ENCODE results near the gene NFKBIE. TPM values are rescaled to one million over a fixed set of nuclear protein-coding genes. Genes with fewer than 3 reads are reported as not detected.

Gene NFKBIE
- total RNA-seq, 2 donors from 2014 or later = 20.8 to 34.4 TPM

DNA sequence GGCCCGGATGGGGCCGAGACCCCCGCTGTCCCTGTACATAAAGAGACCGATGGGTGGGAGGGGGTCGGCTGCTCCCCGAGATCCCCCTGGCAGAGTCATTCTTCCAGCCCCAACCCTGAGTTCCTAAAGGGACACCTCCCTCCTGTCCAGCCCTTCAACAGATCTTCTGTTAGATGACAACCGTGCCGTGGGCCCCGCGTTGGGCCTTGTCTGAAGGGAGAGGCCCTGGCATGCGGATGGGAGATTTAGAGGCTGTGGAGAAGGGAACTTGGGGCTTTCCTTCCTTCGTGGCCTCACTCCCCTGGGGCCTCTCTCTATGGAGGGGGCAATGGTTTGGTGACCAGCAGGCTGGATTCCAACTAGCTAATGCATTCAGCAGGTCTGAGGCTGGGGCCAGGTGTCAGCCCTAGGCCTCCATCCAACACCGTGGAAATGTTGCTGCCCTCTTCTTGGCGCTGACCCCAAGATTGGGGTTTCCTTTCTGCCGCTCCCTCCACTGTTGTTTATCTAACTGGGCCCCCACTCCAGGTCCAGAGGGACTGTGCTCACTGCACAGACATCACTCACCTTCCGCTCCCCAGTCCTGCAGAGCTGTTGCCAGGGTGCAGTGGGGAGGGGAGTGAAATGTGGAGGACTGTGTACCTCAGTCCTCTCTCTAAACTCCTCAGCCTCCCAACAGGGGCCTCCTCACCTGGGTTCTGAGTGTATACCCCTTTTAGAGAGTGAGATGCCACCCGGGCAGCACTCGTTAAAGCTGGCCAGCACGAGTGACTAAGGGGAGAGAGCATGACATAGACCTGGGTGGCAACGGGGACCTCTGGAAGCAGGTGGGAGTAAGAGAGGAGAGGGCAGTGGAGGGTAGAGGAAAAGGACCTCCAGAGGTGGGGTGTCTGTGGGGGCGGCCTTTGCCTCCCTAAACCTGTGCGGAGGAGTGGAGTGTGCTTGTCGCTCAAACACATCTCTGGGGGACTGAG lies 11.6 kb upstream of the NFKBIE start:
- no peak for DNase-seq (ENCODE audit: low spot score)
- no peak overlapping the region for H3K27ac ChIP-seq
- TF ChIP-seq, protein P1, sequence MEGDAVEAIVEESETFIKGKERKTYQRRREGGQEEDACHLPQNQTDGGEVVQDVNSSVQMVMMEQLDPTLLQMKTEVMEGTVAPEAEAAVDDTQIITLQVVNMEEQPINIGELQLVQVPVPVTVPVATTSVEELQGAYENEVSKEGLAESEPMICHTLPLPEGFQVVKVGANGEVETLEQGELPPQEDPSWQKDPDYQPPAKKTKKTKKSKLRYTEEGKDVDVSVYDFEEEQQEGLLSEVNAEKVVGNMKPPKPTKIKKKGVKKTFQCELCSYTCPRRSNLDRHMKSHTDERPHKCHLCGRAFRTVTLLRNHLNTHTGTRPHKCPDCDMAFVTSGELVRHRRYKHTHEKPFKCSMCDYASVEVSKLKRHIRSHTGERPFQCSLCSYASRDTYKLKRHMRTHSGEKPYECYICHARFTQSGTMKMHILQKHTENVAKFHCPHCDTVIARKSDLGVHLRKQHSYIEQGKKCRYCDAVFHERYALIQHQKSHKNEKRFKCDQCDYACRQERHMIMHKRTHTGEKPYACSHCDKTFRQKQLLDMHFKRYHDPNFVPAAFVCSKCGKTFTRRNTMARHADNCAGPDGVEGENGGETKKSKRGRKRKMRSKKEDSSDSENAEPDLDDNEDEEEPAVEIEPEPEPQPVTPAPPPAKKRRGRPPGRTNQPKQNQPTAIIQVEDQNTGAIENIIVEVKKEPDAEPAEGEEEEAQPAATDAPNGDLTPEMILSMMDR (IDR thresholded peaks at IDR 0.05) = no peak
- no peak for TF ChIP-seq POLR2AphosphoS5 (IDR thresholded peaks at IDR 0.05)
- TF ChIP-seq POLR2A (IDR thresholded peaks at IDR 0.05) = no peak
- no peaks in the 10 kb centered on the region for H3K4me1 ChIP-seq (replicated peaks)
- peaks cover 5% of the 10 kb centered on the region for H3K27me3 ChIP-seq (replicated peaks; ENCODE audit: insufficient read depth)
- intact Hi-C loops (cut with DNase I) = no loop called here
- H3K4me3 ChIP-seq = no peak overlapping the region
- H3K36me3 ChIP-seq = no peaks in the 10 kb centered on the region
- 85% methylated on average over 23 of the region's 23 CpGs for WGBS
- H3K9me3 ChIP-seq = no peaks in the 10 kb centered on the region

DNA sequence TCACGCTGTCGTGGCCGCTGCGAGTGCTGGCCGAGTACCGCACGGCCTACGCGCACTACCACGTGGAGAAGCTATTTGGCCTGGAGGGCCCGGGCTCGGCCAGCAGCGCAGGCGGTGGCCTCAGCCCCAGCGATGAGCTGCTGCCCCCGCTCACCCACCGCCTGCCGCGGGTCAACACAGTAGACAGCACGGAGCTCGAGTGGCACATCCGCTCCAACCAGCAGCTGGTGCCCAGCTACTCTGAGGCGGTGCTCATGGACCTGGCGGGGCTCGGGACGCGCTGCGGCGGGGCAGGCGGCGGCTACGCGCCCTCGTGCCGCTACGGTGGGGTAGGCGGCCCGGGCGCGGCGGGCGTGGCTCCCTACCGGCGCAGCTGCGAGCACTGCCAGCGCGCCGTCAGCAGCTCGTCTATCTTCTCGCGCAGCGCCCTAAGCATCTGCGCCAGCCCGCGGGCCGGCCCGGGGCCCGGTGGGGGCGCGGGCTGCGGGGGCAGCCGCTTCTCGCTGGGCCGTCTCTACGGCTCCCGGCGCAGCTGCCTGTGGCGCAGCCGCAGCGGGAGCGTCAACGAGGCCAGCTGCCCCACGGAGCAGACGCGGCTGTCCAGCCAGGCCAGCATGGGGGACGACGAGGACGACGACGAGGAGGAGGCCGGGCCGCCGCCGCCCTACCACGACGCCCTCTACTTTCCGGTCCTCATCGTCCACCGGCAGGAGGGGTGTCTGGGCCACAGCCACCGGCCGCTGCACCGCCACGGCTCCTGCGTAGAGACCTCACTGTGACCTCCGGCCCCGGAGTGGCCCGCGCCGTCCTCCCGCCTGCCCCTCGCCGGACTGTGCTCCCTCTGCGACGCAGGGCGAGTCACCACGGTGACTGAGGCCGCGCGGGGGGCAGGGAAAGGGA lies 10.6 kb upstream of the NFKBIE start:
- Histone ChIP-seq H3K36me3 (no peaks in the 10 kb centered on the region), H3K27ac (no peak overlapping the region), H3K27me3 (replicated peaks; ENCODE audit: insufficient read depth) (peaks cover 5% of the 10 kb centered on the region), H3K4me1 (replicated peaks) (no peaks in the 10 kb centered on the region), H3K4me3 (peak overlapping the region; percentile 2 to 25), H3K9me3 (no peaks in the 10 kb centered on the region)
- TF ChIP-seq POLR2AphosphoS5 (IDR thresholded peaks at IDR 0.05) (no peak), POLR2A (IDR thresholded peaks at IDR 0.05) (no peak)
- TF ChIP-seq, protein P1 (IDR thresholded peaks at IDR 0.05) = no peak
- DNase-seq (ENCODE audit: low spot score) = no peak
- WGBS = 20% methylated on average over 35 of the region's 109 CpGs
- intact Hi-C loops (cut with DNase I) = no loop called here

DNA sequence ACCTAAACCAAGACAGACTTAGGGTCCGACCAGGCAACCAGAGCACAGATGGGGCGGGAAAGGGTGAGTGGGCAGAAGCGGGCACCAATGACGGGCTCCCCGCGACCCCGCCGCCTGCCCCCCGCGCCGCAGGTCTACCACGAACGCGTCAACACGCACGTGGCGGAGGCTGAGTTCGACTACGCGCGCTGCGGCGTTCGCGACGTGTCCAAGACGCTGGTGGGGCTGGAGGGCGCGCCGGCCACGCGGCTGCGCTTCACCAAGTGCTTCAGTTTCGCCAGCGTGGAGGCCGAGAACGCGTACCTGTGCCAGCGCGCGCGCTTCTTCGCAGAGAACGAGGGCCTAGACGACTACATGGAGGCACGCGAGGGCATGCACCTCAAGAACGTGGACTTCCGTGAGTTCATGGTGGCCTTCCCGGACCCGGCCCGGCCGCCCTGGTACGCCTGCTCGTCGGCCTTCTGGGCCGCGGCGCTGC lies 10.0 kb upstream of the NFKBIE start:
- Histone ChIP-seq H3K4me1 (replicated peaks) (no peaks in the 10 kb centered on the region), H3K4me3 (no peak overlapping the region), H3K36me3 (no peaks in the 10 kb centered on the region), H3K27ac (no peak overlapping the region), H3K9me3 (no peaks in the 10 kb centered on the region), H3K27me3 (replicated peaks; ENCODE audit: insufficient read depth) (peaks cover 5% of the 10 kb centered on the region)
- TF ChIP-seq, protein P1 (IDR thresholded peaks at IDR 0.05) = no peak
- no peak for TF ChIP-seq POLR2AphosphoS5 (IDR thresholded peaks at IDR 0.05)
- TF ChIP-seq POLR2A (IDR thresholded peaks at IDR 0.05) = no peak
- DNase-seq (ENCODE audit: low spot score) = no peak
- intact Hi-C loops (cut with DNase I) = no loop called here
- 72% methylated on average over 57 of the region's 59 CpGs for WGBS

DNA sequence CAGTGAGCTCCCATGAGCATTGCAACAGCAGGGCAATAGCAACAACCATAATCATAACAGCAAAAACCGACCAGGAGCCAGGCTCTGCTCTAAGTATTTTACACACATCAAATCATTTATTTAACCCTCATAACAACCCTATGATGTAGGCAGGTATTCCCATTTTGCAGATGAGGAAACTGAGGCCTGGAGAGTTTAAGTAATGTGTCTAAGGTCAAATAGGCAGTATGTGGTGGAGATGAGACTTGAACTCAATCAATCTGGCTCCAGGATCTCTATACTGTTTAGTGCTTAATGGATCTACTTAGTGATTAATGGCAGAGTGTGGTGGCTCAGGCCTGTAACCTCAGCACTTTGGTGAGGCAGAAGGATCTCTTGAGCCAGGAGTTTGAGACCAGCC lies 8.3 kb upstream of the NFKBIE start:
- intact Hi-C loops (cut with DNase I) = no loop called here
- Histone ChIP-seq H3K4me1 (replicated peaks) (no peaks in the 10 kb centered on the region), H3K9me3 (no peaks in the 10 kb centered on the region), H3K36me3 (no peaks in the 10 kb centered on the region), H3K4me3 (no peak overlapping the region), H3K27me3 (replicated peaks; ENCODE audit: insufficient read depth) (peaks cover 5% of the 10 kb centered on the region), H3K27ac (no peak overlapping the region)
- no peak for DNase-seq (ENCODE audit: low spot score)
- WGBS = 70% methylated on average over 1 of the region's 1 CpG
- TF ChIP-seq, protein P1 (IDR thresholded peaks at IDR 0.05) = no peak
- no peak for TF ChIP-seq POLR2AphosphoS5 (IDR thresholded peaks at IDR 0.05)
- TF ChIP-seq POLR2A (IDR thresholded peaks at IDR 0.05) = no peak
